Right atrium auricular region (tissue), 2 donors: ENCODE results near the gene OLFM2. TPM values are rescaled to one million over a fixed set of nuclear protein-coding genes. Genes with fewer than 3 reads are reported as not detected.
"Not testable (repeated sequence)": the region's sequence is repeated elsewhere in the genome, so short reads cannot be mapped to it uniquely, and the experiment has no call there.

Experiments
- DNase-seq: peaks from one replicate; pipeline ENCODE4 v3.0.0-alpha.2; 2019; ENCODE audit warnings: low spot score
- H3K27ac ChIP-seq, 2 donors: fragments of 200-600 bp; sonication (generic); 1 replicate in 1 of 2; 2 replicates in 1 of 2; pipeline ENCODE4 v1.5.1; 2016 to 2019
- H3K27me3 ChIP-seq, 2 donors: fragments of 200-600 bp; sonication (generic); one replicate each; pipeline versions ENCODE4 v1.5.1 to v1.6.0; 2017 to 2019
- H3K36me3 ChIP-seq: fragments of 200-600 bp; sonication (generic); one replicate; pipeline ENCODE4 v1.5.1; 2016
- H3K4me1 ChIP-seq, 2 donors: fragments of 200-600 bp; sonication (generic); one replicate each; pipeline versions ENCODE4 v1.5.1 to v1.6.0; 2017 to 2019
- H3K4me3 ChIP-seq, 2 donors: fragments of 200-600 bp; sonication (generic); 1 replicate in 1 of 2; 2 replicates in 1 of 2; pipeline ENCODE4 v1.5.1; 2017 to 2019; ENCODE audit warnings: mild to moderate bottlenecking in 1 of 2, moderate library complexity in 1 of 2
- H3K9me3 ChIP-seq, 2 donors: fragments of 200-600 bp; sonication (generic); one replicate each; pipeline ENCODE4 v1.5.1; 2019
- CTCF ChIP-seq, 2 donors: fragments of 200-600 bp; sonication (generic); IDR thresholded peaks; one replicate each; pipeline ENCODE4 v1.5.1; 2019; ENCODE audit warnings: antibody characterized with exemption in 2 of 2
- total RNA-seq, 2 donors: library from RNA; depleted of rRNA; stranded (reverse); fragments of >200 nt; gene quantifications; one replicate each; pipeline ENCODE4 v1.1.0, GENCODE V29; 2016

The OLFM2 gene
- total RNA-seq, 2 donors from 2014 or later: 1.4 to 3.5 TPM

- DNase-seq: peak; percentile 67
- Histone ChIP-seq H3K27me3 (peaks cover 5 to 12% of the 10 kb centered on the region in 2 donors), H3K36me3 (no peaks in the 10 kb centered on the region), H3K4me3 (no peak overlapping the region), H3K9me3 (no peaks in the 10 kb centered on the region), H3K27ac (no peak overlapping the region), H3K4me1 (peaks cover 0 to 27% of the 10 kb centered on the region in 2 donors)
- TF ChIP-seq CTCF (IDR thresholded peaks at IDR 0.05): peak; percentile 76 to 85
Measured at GRCh38 chr19:9934132-9934950, 2.0 kb downstream of the OLFM2 start.

GRCh38 chr19:9932835-9933234 lies 3.5 kb downstream of the OLFM2 start:
- H3K36me3 ChIP-seq: no peaks in the 10 kb centered on the region
- TF ChIP-seq CTCF (IDR thresholded peaks at IDR 0.05): no peak
- DNase-seq: no peak

GRCh38 chr19:9931629-9932028 lies 4.7 kb downstream of the OLFM2 start:
- Histone ChIP-seq H3K4me3 (no peak overlapping the region), H3K36me3 (no peaks in the 10 kb centered on the region), H3K27ac (no peak overlapping the region), H3K4me1 (peaks cover 0 to 24% of the 10 kb centered on the region in 2 donors), H3K27me3 (peaks cover 5 to 12% of the 10 kb centered on the region in 2 donors), H3K9me3 (no peaks in the 10 kb centered on the region)
- no peak for TF ChIP-seq CTCF (IDR thresholded peaks at IDR 0.05)
- DNase-seq: no peak

More at GRCh38 chr19:9932835-9933234, 3.5 kb downstream of the OLFM2 start:
- Histone ChIP-seq H3K4me3 (no peak overlapping the region), H3K9me3 (no peaks in the 10 kb centered on the region), H3K27ac (no peak overlapping the region), H3K4me1 (peaks cover 0 to 27% of the 10 kb centered on the region in 2 donors), H3K27me3 (peaks cover 5 to 12% of the 10 kb centered on the region in 2 donors)

- Histone ChIP-seq H3K4me1 (no peaks in the 10 kb centered on the region), H3K36me3 (no peaks in the 10 kb centered on the region), H3K4me3 (no peak overlapping the region), H3K27ac (no peak overlapping the region), H3K27me3 (no peaks in the 10 kb centered on the region), H3K9me3 (no peaks in the 10 kb centered on the region)
- TF ChIP-seq CTCF (IDR thresholded peaks at IDR 0.05): no peak
- DNase-seq: no peak
Measured at GRCh38 chr19:9923440-9923839, 12.9 kb downstream of the OLFM2 start.

GRCh38 chr19:9922782-9923379 lies 13.4 kb downstream of the OLFM2 start:
- not testable (repeated sequence) for H3K27me3 ChIP-seq, H3K36me3 ChIP-seq, H3K4me1 ChIP-seq, H3K27ac ChIP-seq, DNase-seq, H3K9me3 ChIP-seq, H3K4me3 ChIP-seq

GRCh38 chr19:9917321-9917720 lies 19.0 kb downstream of the OLFM2 start:
- no peak for TF ChIP-seq CTCF (IDR thresholded peaks at IDR 0.05)
- peaks cover 0 to 19% of the 10 kb centered on the region in 2 donors for H3K4me1 ChIP-seq
- H3K36me3 ChIP-seq: no peaks in the 10 kb centered on the region
- no peak for DNase-seq
- no peak overlapping the region for H3K27ac ChIP-seq
- H3K9me3 ChIP-seq: no peaks in the 10 kb centered on the region
- no peak overlapping the region for H3K4me3 ChIP-seq
- peaks cover 0 to 11% of the 10 kb centered on the region in 2 donors for H3K27me3 ChIP-seq
